HEK293T (cell line): ENCODE measurements around the gene MAP4.

Source experiments
- CTCF ChIA-PET: fragments of 350-600 bp; formaldehyde crosslinking; extraction: SDS; loops from one replicate; lab custom pipeline; 2021; ENCODE audit warnings: antibody characterized with exemption, inconsistent platforms; lab: Yijun Ruan, JAX
- POLR2A ChIA-PET: fragments of 350-600 bp; formaldehyde crosslinking; extraction: SDS; loops from one replicate; lab custom pipeline; 2020; ENCODE audit warnings: antibody characterized with exemption, inconsistent platforms; lab: Yijun Ruan, JAX
- DNase-seq: peaks from one replicate; pipeline ENCODE4 v3.0.0; 2012; ENCODE audit warnings: mixed read lengths; ENCODE audit errors: extremely low spot score
- ARNT ChIP-seq: fragments of 450-650 bp; IDR thresholded peaks from 2 replicates; pipeline ENCODE4 v1.6.1; 2017; ENCODE audit warnings: mild to moderate bottlenecking
- BHLHE40 ChIP-seq: fragments of 450-650 bp; IDR thresholded peaks from 2 replicates; pipeline ENCODE4 v1.6.1; 2016; ENCODE audit warnings: mild to moderate bottlenecking, moderate library complexity, borderline replicate concordance
- CTBP1 ChIP-seq: fragments of 450-650 bp; IDR thresholded peaks from 2 replicates; pipeline ENCODE4 v1.6.1; 2016; ENCODE audit warnings: borderline replicate concordance
- ELF4 ChIP-seq: fragments of 450-650 bp; IDR thresholded peaks from 2 replicates; pipeline ENCODE4 v1.6.1; 2017; ENCODE audit warnings: antibody characterized with exemption
- FOXA1 ChIP-seq: fragments of 450-650 bp; IDR thresholded peaks from 2 replicates; pipeline ENCODE4 v1.6.1; 2016; ENCODE audit warnings: mild to moderate bottlenecking
- FOXK2 ChIP-seq: fragments of 450-650 bp; IDR thresholded peaks from 2 replicates; pipeline ENCODE4 v1.6.1; 2016; ENCODE audit warnings: mild to moderate bottlenecking
- FOXM1 ChIP-seq: fragments of 450-650 bp; IDR thresholded peaks from 2 replicates; pipeline ENCODE4 v1.6.1; 2017; ENCODE audit warnings: mild to moderate bottlenecking, borderline replicate concordance
- HDGF ChIP-seq: fragments of 450-650 bp; IDR thresholded peaks from 2 replicates; pipeline ENCODE4 v1.6.1; 2017; ENCODE audit warnings: antibody characterized with exemption, borderline replicate concordance
- L3MBTL2 ChIP-seq: fragments of 450-650 bp; conservative IDR thresholded peaks from 2 replicates; pipeline ENCODE4 v1.6.1; 2016; ENCODE audit warnings: mild to moderate bottlenecking
- LEF1 ChIP-seq: fragments of 450-650 bp; IDR thresholded peaks from 2 replicates; pipeline ENCODE4 v1.6.1; 2017; ENCODE audit warnings: mild to moderate bottlenecking, borderline replicate concordance
- NFRKB ChIP-seq: fragments of 450-650 bp; IDR thresholded peaks from 2 replicates; pipeline ENCODE4 v1.6.1; 2016; ENCODE audit warnings: mild to moderate bottlenecking, moderate library complexity
- SP1 ChIP-seq: fragments of 450-650 bp; IDR thresholded peaks from 2 replicates; pipeline ENCODE4 v1.6.1; 2017
- SUZ12 ChIP-seq: fragments of 450-650 bp; IDR thresholded peaks from 2 replicates; pipeline ENCODE4 v1.6.1; 2016; ENCODE audit warnings: mild to moderate bottlenecking
- TARDBP ChIP-seq: fragments of 450-650 bp; IDR thresholded peaks from 2 replicates; pipeline ENCODE4 v1.6.1; 2016
- ZNF384 ChIP-seq: fragments of 450-650 bp; IDR thresholded peaks from 2 replicates; pipeline ENCODE4 v1.6.1; 2016
- TF ChIP-seq, protein P1 (sequence below): fragments of 450-650 bp; IDR thresholded peaks from 2 replicates; pipeline ENCODE4 v1.6.1; 2016

MAP4 gene

DNA sequence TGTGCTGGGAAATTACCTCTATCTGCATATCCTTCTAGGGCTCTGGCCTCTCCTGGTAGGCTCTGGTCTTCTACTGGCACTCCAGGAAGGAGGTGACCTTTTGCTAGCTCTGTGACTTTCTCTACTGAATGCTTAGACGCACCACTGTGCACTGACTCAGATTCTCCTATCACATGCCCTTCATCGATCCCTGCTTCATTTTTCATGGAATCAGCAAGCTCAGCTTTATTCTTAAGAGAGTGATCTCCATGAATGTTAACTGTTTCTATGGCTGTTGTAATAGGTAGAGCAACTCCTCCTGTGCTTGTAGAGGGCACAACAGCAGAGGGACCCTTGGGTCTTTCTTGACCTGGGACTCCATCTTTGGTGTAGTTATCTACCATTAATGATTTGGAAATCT, 106.6 kb downstream of the MAP4 start:
- ChIA-PET POLR2A (no interaction called here), CTCF (no interaction called here)
- TF ChIP-seq NFRKB, result no peak
- no peak for TF ChIP-seq FOXK2
- TF ChIP-seq ARNT, result no peak
- no peak for TF ChIP-seq HDGF
- no peak for DNase-seq

DNA sequence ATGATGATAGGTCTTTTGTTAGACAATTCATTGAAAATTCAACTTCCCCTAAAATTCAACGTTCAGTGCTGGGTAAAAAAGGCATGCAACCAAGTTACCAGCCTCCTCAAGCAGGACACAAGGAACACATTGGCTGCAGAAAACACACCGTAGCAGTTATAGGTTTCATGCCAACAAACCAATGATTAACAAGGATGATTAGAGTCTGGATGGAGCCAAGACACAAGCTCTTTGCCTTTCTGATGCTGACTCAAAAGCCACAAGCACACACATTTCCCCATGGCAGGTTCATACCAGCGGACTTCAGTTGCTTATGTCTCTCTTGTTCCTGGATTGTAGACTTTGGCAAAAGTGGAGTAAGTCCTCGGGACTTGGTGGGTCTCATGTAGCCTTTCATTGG, 107.5 kb downstream of the MAP4 start:
- TF ChIP-seq L3MBTL2, result no peak
- no peak for TF ChIP-seq CTBP1
- TF ChIP-seq FOXM1, result no peak
- TF ChIP-seq HDGF, result no peak
- no peak for TF ChIP-seq NFRKB
- TF ChIP-seq, protein P1, sequence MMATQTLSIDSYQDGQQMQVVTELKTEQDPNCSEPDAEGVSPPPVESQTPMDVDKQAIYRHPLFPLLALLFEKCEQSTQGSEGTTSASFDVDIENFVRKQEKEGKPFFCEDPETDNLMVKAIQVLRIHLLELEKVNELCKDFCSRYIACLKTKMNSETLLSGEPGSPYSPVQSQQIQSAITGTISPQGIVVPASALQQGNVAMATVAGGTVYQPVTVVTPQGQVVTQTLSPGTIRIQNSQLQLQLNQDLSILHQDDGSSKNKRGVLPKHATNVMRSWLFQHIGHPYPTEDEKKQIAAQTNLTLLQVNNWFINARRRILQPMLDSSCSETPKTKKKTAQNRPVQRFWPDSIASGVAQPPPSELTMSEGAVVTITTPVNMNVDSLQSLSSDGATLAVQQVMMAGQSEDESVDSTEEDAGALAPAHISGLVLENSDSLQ, result no peak
- TF ChIP-seq LEF1, result no peak
- TF ChIP-seq TARDBP, result no peak
- TF ChIP-seq ZNF384, result no peak
- POLR2A ChIA-PET, result no interaction called here
- CTCF ChIA-PET, result no interaction called here
- no peak for DNase-seq

- ChIA-PET POLR2A (no interaction called here), CTCF (no interaction called here)
- TF ChIP-seq SUZ12 (no peak), NFRKB (no peak), ARNT (no peak), CTBP1 (no peak), LEF1 (no peak), FOXM1 (no peak), HDGF (no peak), FOXK2 (no peak), SP1 (no peak), BHLHE40 (no peak), TARDBP (no peak), ELF4 (no peak), FOXA1 (no peak), L3MBTL2 (no peak)
- TF ChIP-seq, protein P1, result no peak
- no peak for DNase-seq
Measured at GRCh38 chr3:47907784-47908183, 108.4 kb downstream of the MAP4 start.

DNA sequence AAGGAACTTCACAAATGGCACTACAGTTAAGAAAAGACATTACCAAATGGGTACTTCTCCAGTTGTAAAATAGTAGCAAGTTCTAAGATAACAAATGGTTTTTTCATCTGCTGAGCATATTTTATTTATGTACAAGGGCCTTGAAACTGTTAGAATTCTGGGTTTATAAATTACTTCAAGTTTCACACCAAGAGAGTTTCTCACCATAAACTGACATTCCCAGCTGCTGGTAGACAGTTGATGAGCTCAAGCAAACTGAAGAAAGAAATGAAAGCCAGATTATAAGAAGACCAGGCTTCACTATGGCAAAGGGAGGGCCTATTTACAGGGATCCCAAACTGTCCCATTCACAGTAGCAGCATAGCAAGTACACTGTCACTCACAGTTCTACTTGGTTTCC, 113.5 kb downstream of the MAP4 start:
- no peak for DNase-seq
- ChIA-PET POLR2A (no interaction called here), CTCF (interaction anchor here (0.9 kb wide), 1 partner anchor 9 kb away, joined by 4 read pairs; no protein-coding TSS in a partner anchor)
- no peak for TF ChIP-seq CTBP1
- TF ChIP-seq NFRKB, result no peak
- TF ChIP-seq, protein P1, result no peak
- TF ChIP-seq TARDBP, result no peak
- TF ChIP-seq ARNT, result no peak

DNA sequence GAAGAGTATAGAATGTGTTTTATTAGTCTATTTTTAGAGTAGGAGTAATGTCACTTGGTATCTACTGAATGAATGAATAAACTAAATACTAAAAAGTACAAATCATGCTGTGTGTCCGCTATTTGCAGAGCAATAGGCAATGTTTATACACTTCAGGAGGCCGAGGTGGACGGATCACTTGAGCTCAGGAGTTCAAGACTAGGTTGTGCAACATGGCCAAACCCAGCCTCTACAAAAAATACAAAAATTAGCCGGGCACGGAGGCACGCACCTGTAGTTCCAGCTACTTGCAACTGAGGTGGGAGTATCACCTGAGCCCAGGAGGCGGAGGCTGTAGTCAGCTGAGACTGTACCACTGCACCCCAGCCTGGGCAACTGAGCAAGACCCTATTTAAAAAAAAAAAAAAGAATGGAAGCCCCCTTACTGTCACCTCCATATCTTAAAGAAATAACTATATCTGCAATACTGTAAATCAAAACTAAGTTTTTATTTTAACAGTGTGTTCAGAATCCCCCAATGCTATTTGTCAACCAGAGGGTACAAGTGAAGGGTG, 114.9 kb downstream of the MAP4 start:
- DNase-seq, result no peak
- ChIA-PET POLR2A (no interaction called here), CTCF (no interaction called here)
- TF ChIP-seq ZNF384 (no peak), TARDBP (no peak), LEF1 (no peak), BHLHE40 (no peak), SUZ12 (no peak), ELF4 (no peak), FOXA1 (no peak), L3MBTL2 (no peak), NFRKB (no peak), ARNT (no peak), HDGF (no peak), FOXM1 (no peak), SP1 (no peak)

DNA sequence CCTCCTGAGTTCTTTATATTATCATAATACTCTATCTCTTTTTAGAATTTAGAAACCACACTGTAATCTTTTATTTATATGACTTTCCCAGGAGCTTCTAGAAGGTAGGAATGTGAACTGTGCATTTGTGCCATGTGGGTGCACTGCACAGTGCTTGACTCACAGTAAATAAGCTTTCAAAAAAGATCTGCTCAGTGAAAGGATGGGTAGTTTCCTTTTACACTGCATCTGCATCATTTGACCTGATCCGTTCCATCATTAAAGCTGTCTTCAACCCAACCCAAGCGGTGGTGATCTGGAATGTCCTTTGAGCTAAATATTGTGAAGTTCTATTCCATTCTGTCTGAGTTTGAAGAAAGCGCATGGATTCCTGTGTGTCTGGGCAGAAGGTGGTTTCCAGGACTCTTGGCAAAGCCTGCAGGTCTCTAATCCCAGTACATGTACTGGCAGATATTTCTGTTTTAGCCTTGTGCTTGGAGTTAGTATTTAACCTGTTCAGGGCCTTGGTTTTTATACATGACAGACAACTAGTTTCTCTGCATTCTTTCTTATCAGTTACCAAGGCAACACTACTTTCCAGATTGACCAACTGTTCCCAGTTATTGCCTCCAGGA, 116.6 kb downstream of the MAP4 start:
- DNase-seq, result no peak
- ChIA-PET POLR2A (no interaction called here), CTCF (no interaction called here)
- no peak for TF ChIP-seq SP1
- TF ChIP-seq LEF1, result no peak
- TF ChIP-seq FOXK2, result no peak
- TF ChIP-seq ARNT, result no peak
- no peak for TF ChIP-seq NFRKB
- no peak for TF ChIP-seq TARDBP
- no peak for TF ChIP-seq L3MBTL2
- no peak for TF ChIP-seq ZNF384
- no peak for TF ChIP-seq HDGF
- TF ChIP-seq, protein P1, result no peak
- no peak for TF ChIP-seq FOXM1
